Right hindlimb (tissue), 1 donor: ENCODE results near the gene PTRHD1.

ENCODE experiments used
- DNase-seq: peaks from one replicate; pipeline ENCODE4 v3.0.0-alpha.2; 2018

Gene PTRHD1

DNA sequence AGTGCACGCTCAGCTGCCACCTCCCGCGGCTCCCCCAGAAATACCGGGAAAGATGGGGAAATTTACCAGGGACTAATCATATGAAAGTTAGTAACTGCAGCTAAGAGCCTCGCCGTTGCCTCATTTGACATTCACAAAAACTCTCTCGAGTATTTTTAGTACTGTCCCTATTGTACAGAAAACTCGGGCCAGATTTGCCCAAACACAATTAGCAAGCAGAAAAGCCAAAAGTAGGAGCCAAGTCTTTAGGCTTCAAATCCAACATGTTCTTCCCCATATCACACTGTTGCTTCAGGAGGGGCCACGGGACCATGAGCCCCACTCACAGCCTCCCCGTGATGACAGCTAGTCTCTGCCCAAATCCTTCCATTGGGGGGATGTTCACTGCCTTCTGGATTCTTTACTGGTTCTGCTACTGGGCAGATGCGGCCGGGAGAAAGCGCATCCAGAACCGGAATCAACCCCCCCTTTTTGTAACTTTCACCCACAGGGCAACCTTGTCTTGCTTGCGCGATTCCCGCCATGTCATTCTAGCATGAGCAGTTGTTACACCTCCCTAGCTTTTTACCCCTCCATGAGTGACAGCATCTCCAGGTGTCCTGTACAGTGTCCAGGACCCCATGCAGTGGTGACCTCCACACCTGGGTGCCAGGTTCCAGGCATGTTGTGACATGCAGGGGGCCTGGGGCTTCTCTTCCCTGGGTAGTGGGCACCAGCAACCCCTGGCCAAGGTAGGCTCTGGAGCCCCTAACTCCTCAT, 35.2 kb upstream of the PTRHD1 start:
- no peak for DNase-seq

DNA sequence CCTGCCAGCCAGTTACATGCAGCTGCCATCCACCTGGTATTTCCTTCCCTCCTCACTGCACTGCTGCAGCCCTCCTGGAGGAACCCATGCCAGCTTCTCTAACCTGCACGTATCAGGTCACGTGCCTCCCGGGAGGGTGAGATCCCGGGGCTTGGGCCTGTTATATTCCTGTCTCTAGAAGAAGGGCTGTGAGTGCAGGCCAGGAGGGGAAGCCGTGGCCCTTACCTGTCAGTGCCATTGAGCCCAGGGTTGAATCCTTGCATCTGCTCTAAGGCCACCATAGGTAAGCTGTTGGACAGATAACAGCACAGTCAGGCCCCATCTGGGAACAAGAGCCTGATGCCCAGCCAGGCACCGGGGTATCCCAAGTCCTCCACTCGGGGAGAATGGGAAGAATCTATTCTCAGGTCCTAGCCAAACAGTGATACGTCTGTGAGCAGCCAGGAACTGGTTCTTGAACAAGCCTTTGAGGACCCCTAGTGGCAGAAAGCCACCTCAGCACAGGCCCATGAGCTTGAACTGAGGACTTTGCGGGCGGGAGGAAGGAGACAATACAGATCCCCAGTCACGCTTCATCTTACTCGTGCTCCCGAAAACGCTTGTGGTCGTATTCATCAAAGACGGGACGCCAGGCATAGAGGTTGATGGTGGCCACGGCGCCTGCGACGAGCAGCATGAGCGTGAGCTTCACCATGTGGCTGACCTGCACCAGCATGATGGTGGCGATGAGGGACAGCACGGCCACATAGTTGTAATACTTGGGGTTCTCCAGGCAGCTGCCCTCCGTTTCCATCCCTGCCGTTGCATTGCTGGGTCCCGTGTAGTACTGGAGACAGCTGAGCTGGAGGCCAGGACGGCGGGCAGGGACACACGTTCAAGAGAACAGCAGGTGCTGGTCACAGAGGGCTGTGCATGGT, 34.4 kb upstream of the PTRHD1 start:
- peak; percentile 89 for DNase-seq

DNA sequence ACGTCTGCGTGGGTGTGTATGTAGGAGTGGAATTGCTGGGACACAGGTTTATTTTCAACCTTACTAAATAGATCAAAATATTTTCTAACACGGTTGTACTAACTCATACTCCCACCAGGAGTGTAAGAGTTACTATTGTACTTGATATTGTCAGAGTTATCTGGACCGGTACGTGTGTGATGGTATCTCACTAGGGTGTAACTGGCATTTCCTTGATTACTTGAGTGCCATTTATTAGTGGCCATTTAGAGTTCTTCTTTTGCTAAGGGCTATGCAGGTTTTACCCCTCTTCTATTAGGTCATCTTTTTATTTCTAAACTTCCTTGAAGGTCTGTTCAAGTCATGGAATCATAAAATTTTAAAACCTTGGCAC, 33.6 kb upstream of the PTRHD1 start:
- no peak for DNase-seq

DNA sequence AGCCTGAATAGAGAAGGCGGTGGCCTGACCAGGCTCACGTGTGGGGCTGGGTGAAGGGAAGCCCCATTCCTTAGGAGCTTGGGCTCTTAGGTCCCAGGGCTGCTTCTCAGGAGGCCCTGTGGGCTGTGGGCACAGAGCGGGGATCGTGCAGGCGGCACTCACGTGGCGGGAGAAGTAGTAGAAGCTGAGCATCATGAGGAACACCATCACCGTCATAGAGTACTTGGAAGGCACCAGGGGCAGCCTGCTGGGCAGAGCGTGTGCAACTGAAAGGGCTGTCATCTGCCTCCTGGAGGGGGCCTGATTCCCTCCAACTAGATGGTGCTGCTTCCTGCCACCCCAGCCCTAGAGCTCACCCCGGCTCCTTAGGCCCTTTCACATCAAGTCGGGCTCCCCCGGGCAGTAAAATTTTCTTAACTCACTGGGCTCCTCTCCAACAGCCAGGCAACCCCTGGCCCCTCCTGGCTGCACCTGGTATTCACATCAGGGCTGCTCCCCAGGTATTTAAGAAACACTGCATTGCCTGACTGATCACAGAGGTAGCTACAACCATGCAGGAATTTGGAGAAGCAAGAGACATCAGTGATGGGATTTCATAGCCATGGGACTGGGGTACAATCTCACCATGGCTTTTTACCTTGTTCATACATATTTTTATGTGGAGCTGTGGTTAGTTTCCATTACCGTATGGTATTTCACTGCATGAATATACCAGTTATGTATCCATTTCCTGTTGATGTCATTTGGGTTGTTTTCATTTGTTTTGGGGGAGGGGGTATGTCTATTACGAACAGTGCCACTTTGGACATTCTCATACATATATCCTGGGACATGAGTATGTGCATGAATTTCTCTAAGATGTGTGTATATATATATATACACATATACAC, 32.9 kb upstream of the PTRHD1 start:
- DNase-seq = peak; percentile 15

DNA sequence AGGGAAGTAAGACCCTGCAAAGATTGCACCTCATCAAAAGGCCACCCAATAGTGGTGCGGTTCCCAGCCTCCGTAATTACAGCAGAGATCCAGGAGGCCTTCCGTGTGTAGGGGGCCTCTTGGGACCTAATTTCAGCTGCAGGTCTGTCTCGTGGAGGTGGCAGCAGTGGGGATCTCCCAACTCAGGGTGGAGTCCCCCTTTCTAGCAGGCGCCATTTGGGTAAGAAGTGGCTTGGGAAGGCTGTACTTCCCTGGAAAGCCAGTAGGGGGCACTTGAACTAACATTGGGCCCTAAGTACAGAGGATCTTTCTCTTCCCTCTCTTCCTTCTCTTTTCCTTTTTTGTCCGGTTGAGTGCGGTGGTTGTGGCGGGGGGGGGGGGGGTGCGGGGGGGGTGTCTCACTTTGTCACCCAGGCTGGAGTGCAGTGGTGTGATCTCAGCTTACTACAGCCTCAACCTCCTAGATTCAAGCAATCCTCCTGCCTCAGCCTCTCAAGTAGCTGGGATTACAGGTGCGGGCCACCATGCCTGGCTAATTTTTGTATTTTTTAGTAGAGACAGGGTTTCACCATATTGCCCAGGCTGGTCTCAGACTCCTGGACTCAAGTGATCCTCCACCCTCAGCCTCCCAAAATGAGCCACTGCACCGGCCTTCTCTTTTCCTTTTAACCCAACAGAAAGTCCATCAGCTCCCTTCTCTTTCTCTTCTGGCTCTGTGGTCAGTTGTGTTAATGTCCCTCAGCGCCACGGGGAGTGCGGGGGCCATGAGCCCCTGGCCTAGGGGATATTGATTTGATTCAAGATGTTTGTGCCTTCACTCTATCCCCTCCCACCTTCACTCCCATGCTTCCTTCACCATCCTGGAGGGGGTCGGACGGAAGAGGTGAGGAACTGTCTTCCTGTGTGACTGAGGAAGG, 32.0 kb upstream of the PTRHD1 start:
- DNase-seq = no peak

DNA sequence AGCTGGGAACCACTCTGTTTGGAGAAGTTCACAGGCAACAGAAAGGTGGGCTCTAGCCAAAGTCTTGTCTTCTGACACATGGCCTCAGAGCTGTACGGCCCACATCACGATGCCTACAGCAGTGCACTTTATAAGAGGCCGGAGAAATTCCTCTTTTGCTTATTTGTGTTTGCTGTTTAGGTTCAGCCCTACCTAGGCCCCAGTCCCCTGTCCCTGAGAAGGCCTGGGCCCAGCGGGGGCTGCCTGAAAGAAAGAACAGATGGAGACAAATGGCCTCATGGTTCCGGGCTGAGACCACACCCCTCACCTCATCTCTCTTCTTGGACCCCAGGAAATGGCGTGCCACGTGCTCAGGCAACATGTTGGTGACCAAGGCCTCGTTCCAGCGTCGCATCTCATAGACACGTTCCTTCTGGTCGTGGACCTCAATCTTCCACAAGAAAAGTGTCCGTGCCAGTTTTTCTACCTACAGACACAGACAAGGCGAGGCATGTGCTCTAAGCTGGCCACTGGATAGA, 30.9 kb upstream of the PTRHD1 start:
- no peak for DNase-seq

DNA sequence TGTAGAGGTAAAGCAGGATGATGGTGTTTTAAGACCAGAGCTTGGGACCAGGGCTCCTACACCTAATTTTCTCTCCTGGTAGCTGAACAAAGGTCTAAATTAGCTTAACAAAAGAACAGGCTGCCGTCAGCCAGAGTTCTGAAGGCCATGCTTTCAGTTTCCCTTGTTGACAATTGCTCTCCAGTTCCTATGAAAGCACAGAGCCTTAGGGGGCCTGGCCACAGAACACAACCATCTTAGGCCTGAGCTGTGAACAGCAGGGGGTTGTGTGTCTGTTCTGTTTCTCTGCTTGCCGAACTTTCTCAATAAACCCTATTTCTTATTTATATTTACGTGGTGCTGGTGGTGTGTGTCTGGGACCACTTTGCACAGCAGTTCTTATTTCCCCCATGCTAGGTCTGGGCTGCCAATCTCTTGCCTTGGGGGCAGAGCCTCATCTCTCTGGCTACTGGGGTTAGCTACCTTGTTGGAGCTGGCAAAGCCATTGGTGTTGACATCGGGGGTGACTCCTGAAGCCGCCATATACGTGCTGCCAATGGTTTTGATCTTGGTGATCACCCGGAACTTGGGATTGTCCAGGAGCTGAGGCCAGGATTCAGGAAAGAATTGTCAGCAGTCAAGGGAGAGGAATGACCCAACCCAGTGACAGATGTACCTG, 29.0 kb upstream of the PTRHD1 start:
- DNase-seq = no peak

DNA sequence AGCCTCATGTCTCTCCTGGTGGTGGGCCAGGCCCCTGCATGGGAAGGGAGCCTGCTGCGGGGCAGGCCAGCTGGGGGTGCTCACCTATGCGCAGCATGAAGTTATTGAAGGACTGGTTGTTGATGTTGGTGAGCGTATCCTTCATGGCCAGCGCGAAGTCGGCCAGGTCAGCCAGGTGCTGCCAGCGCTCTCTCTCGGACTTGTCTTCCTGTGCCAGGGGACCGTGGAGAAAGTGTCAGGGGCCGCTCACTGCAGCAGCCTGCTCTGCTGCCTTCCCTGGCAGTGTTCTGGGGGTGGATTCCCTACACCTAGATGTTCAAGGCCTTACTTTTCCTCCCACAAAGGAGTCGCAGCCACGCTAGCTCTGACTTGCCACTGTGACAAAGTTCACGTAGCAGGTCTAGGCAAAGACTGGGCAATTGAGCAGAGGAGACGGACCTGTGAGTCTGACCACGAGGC, 28.3 kb upstream of the PTRHD1 start:
- DNase-seq = no peak

DNA sequence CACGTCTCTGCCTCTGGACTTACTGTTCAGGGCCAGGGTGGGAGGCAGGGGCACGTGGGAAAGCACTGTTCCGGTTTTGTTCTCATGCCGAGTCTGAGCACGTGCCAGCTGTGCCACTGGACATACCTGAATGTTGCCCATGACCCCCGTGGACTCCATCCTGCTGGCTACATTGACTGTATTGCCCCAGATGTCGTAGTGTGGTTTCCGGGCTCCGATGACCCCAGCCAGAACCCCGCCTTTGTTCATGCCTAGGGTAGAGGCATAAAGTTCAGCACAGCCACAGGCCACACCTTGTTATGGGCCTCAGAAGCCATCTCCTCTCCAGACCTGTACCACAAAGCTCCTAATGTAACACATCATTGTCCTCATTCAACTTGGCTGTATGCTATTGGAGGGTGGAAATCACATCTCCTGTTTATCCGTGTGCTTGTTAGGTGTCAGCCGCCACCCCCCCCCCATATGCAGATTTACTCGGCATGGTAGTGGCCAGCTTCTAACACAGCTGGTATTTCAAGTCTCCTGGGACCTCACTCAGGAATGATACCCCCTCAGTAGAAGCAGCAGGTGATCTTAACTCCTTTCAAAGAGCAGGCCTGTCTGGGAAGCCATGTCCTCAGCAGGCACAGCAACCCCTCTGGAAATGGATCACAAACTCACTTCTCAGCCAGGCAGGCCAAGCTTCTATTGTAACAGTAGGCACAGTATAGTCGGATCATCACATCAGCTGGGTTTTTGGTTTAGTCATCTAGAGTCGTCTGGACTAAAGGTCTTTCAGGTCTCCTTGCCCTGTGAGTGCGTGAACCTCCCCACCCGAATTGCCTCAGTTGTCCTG, 27.6 kb upstream of the PTRHD1 start:
- DNase-seq = no peak

DNA sequence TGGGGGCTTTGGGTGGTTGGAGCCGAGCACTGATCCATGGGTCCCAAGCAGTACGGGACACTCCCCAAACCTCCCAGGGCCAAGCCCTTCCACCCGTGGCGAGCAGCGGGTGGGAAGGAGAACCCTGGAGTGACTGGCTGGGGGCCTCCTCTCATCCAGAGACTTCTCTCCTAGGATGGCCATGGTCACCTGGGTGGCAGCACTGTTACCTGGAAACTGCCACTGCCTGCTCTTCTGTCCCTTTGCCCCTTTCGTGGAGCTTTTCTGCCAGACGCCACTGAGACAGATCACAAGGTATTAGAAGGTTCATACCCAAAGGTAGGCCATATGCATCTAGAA, 27.0 kb upstream of the PTRHD1 start:
- no peak for DNase-seq

DNA sequence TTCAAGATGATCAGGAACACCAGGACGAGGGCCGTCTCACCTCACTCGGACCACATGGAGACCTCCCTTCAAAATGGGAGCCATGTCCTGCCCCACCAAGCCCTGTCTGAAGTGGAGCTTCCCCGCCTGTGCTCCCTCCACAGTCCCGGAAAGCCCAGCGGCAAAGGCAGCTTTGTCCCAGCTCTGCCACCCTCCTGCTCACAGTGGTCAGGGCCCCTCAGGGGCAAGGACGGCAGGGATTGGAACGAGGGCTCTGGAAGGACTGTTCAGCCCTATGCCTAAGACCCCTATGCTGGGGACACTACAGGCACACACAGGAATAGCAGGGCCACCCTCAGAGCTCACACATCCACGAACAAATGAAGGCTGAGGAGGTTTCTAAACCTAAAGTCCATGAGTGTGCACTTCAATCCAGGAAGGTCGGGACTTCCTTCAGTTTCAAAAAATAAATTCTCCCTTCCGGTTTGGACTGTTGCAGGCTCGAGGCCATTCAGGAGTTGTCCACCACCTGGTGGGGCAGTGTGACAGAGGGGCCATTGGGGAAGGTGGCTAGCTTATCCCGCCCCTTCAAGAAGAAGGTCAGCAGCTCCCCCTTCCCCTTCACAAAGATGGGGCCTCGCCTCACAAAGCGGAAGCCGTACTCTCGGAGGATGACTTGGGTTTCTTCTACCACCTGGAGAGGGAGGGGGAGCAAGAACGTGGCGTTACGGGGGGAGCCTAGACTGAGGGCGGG, 26.4 kb upstream of the PTRHD1 start:
- no peak for DNase-seq

DNA sequence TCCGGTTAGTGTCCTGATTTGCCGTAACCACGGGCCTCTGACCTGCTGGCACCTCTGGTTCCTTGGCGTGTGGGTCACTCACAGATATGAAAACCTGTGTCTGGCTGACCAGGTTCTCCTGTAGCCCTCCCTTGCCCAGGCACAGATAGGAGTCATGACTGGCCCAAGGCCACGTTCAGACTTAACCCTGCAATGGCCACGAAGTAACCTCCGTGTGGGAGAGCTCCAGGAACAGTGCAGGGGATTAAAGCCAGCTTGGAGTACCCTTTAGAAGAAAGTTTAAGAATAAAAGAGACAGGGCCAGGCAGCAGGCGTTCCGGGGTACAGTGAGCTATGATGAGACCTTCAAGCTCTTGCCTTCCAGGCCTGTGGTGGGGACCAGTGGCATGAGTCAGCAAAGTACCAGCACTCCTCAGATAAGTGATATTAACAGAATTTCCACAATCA, 25.6 kb upstream of the PTRHD1 start:
- no peak for DNase-seq

DNA sequence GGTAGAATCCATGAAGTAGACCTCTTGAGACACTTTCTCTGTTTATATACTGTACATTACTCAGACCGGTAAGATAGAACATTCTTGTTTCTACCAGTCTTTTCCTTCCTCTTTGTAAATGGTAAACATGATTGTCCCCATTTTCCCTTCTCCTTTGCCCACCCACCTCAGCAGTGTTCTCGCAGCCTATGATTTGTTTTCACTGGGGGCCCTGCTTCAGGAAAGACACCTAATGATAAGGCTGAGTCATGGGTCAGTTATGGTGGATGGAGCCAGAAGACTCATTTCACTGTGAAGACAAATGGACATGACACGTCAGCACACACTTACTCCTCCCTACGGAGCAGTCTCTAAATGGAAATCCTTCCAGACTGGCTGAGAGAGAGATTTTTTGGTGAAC, 23.7 kb upstream of the PTRHD1 start:
- DNase-seq = no peak

DNA sequence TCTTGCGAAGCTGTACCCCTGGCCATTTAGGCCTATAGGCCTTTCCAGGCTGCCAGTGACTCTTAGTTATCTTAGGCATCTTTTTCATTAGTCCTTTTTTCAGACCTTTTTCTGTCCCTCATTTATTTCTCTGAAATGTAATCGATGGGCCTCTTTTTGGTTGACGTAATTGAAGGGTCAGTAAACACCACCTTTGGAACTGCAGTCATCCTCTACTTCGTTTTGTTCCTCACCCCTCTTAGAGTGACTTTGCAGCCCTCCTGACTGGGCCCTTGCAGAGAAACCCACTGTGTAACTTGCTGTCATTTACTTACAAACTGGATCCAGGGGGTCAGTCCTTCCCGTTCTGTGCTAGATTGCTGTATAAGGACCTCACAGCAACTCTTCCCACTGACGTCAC, 23.2 kb upstream of the PTRHD1 start:
- no peak for DNase-seq

DNA sequence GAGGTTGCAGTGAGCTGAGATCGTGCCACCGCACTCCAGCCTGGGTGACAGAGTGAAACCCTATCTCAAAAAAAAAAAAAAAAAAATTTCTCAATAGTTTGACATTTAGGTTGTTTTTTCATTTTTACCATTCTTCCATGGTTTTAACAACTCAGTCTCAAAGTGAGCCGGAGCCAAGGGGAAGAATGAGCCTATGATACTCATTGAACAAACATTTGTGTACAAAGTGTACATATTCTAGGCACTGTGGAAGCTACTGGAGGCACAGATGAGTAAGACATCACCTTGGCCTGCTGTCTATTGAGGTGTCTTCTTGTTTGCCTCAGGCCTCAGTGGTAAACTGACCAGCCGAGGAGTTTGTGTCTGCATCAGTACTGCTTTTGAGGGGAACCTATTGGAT, 22.0 kb upstream of the PTRHD1 start:
- DNase-seq = no peak

DNA sequence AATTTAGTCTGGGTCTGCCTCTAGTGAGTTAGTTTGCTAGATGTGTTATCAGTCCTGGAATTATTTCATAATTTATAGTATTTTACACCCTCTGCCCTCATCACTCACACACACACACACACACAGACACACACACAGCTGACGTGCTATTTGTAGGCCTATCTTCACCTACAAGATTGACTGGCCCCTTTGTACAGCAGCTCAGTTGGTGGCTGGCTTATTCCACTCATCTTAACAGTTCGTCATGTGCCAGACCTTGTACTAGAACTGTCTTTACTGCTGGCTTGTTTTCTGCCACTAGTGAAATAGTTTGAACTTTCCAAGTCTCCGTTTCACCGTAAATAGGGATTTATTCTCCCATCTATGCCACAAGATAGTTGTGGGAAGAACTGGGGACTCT, 21.3 kb upstream of the PTRHD1 start:
- no peak for DNase-seq

DNA sequence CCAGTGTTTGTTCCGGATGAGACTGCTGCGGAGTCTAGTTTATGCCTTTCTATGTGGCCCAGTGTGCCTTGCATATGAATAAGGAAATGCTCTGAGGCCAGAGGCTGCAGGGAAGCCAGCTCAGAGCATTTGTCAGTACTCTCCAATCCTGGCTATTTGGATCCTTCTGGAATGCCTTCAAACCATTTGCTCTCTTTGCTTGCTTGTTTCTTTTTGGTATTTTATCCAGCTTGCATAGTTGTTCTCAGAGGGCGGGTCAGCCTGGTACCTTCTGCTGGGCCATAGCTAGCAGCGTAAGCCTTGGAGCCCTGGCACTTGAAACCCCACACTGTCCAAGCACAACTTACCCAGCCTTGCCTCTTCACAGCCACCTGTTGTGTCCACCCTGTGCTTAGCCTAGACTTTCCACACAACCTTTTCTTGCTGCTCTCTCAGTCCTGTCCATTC, 20.5 kb upstream of the PTRHD1 start:
- no peak for DNase-seq

DNA sequence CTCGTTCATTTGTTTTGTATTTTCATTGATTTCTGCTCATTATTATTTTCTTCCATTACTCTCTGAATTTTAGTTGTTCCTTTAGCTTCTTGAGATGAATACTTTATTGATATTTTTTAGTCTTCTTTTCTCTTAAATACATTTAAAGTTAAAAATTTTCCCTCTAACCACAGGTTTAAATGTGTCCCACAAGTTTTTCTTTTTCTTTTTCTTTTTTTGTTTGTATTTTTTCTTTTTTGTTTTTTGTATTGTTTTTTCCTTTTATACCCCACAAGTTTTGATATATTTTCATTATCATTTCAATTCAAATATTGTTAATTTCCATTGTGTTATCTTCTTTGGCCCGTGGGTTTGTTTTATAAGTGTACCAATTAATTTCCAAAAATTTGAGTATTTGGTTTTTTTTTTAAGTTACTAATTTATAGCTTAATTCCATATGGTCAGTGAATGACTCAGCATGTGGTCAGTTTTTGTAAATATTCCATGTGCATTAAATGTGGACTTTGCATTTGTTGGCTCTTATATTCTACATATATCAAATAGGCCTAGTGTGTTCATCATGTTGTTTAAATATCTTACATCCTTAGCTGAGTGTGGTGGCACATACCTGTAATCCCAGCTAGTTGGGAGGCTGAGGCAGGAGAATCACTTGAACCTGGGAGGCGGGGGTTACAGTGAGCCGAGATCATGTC, 16.3 kb upstream of the PTRHD1 start:
- no peak for DNase-seq

DNA sequence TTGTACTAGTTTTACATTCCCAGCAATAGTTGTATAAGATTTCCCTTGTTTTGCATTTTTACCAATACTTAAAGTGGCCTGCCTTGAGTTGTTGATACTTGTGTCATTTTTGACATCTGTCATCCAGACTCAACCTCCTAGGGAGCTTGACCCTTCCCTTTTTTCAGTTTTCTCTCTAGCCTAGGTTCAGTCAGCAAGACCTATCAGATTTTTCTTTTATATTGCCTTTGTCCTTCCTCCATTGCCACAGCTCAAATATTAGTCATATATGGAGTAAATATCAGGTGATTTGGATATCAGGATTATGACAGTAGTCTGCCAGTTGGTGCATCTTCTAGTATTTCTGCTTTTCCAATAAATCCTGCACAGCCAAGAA, 13.5 kb upstream of the PTRHD1 start:
- no peak for DNase-seq
